Measurements from ENCODE around the gene CUX1.

The CUX1 gene

GRCh38 chr7:102080434-102081243 lies 263.2 kb downstream of the CUX1 start:
- no peak overlapping the region for H3K27ac ChIP-seq (replicated peaks)

GRCh38 chr7:102081244-102081627 lies 263.8 kb downstream of the CUX1 start:
- TF ChIP-seq GABPA (IDR thresholded peaks at IDR 0.05; ENCODE audit: low read depth) (no peak), SPI1 (IDR thresholded peaks at IDR 0.05; ENCODE audit: borderline replicate concordance, low read depth) (no peak), POLR2AphosphoS5 (IDR thresholded peaks at IDR 0.05; ENCODE audit: low read depth) (no peak), CTCF (IDR thresholded peaks at IDR 0.05; ENCODE audit: insufficient read depth, low read length) (no peak), REST (IDR thresholded peaks at IDR 0.05; ENCODE audit: insufficient replicate concordance, low read depth) (no peak)
- Histone ChIP-seq H3K27me3 (ENCODE audit: insufficient read depth, poor library complexity, severe bottlenecking) (no peaks in the 10 kb centered on the region), H3K4me3 (replicated peaks; ENCODE audit: insufficient read depth, low read length) (no peak overlapping the region), H3K27ac (replicated peaks) (no peak overlapping the region)
- no peak for DNase-seq (ENCODE audit: low read depth in 1 of 2, low spot score in 1 of 2)

More at GRCh38 chr7:102080434-102081243, 263.2 kb downstream of the CUX1 start:
- TF ChIP-seq REST (IDR thresholded peaks at IDR 0.05; ENCODE audit: insufficient replicate concordance, low read depth) (no peak), POLR2AphosphoS5 (IDR thresholded peaks at IDR 0.05; ENCODE audit: low read depth) (no peak), SPI1 (IDR thresholded peaks at IDR 0.05; ENCODE audit: borderline replicate concordance, low read depth) (no peak), CTCF (IDR thresholded peaks at IDR 0.05; ENCODE audit: insufficient read depth, low read length) (no peak), GABPA (IDR thresholded peaks at IDR 0.05; ENCODE audit: low read depth) (no peak)
- Histone ChIP-seq H3K4me3 (replicated peaks; ENCODE audit: insufficient read depth, low read length) (no peak overlapping the region), H3K27me3 (ENCODE audit: insufficient read depth, poor library complexity, severe bottlenecking) (no peaks in the 10 kb centered on the region)
- no peak for DNase-seq (ENCODE audit: low read depth in 1 of 2, low spot score in 1 of 2)

DNA sequence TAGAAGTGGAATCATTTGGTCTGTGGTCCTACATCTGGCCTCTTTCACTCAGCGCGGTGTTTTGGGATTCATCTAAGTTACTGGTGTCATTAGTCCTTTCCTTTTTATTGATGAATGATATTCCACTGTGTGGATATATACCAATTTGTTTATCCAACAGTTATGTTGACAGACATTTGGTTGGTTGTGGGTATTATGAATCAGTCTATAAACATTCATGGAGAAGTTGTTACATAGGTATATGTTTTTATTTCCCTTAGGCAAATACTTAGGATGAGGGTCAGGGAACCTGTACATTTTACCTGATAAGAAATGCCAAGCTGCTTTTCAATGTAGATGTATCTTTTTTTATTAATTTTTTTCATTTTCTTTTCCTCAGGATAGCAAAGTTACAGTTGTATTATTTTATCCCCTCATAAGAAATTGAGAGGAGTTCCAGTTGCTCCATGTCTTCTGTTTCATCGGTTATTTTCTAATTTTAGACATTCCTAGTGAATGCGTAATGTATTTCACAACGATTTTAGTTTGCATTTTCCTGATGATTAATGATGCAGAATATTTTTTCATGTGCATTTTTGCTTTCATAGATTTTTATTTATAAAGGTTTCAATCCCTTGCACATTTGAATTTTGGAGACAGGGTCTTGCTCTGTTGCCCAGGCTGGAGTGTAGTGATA lies 265.4 kb downstream of the CUX1 start:
- H3K27ac ChIP-seq (replicated peaks), result no peak overlapping the region

More for the DNA sequence above, 265.4 kb downstream of the CUX1 start:
- Histone ChIP-seq H3K27me3 (ENCODE audit: insufficient read depth, poor library complexity, severe bottlenecking) (no peaks in the 10 kb centered on the region), H3K4me3 (replicated peaks; ENCODE audit: insufficient read depth, low read length) (no peak overlapping the region)
- TF ChIP-seq POLR2AphosphoS5 (IDR thresholded peaks at IDR 0.05; ENCODE audit: low read depth) (no peak), SPI1 (IDR thresholded peaks at IDR 0.05; ENCODE audit: borderline replicate concordance, low read depth) (no peak), CTCF (IDR thresholded peaks at IDR 0.05; ENCODE audit: insufficient read depth, low read length) (no peak), REST (IDR thresholded peaks at IDR 0.05; ENCODE audit: insufficient replicate concordance, low read depth) (no peak), GABPA (IDR thresholded peaks at IDR 0.05; ENCODE audit: low read depth) (no peak)
- DNase-seq (ENCODE audit: low read depth in 1 of 2, low spot score in 1 of 2), result no peak

All from HL-60 (cell line).